HG03521 (cell line): ENCODE data around the gene MAP3K21.

Experiments
- ATAC-seq: cut with Tn5 transposase; IDR thresholded peaks from one replicate; pipeline ENCODE4 v1.9.1; 2021; ENCODE audit warnings: mild to moderate bottlenecking, moderate library complexity; ENCODE audit not compliant: unreplicated experiment

The MAP3K21 gene

GRCh38 chr1:233323718-233324117 is 3.8 kb upstream of the MAP3K21 start:
- ATAC-seq, result no peak

GRCh38 chr1:233326319-233326718 is 1.2 kb upstream of the MAP3K21 start:
- no peak for ATAC-seq

- ATAC-seq, result peak; percentile 92
These were observed 493 bp upstream of the MAP3K21 start for GRCh38 chr1:233326811-233327650.

- ATAC-seq, result peak; percentile 11
These were observed 808 bp downstream of the MAP3K21 start for GRCh38 chr1:233328142-233328921.

- no peak for ATAC-seq
These were observed 4.4 kb downstream of the MAP3K21 start for GRCh38 chr1:233331676-233332519.

GRCh38 chr1:233333086-233333485 is 5.6 kb downstream of the MAP3K21 start:
- no peak for ATAC-seq

- no peak for ATAC-seq
These were observed 6.6 kb downstream of the MAP3K21 start for GRCh38 chr1:233334092-233334491.

- no peak for ATAC-seq
These were observed 9.3 kb downstream of the MAP3K21 start for GRCh38 chr1:233336554-233337456.

GRCh38 chr1:233337505-233337904 is 10.0 kb downstream of the MAP3K21 start:
- ATAC-seq, result no peak

- ATAC-seq, result no peak
These were observed 10.6 kb downstream of the MAP3K21 start for GRCh38 chr1:233338102-233338501.

GRCh38 chr1:233340031-233340555 is 12.6 kb downstream of the MAP3K21 start:
- ATAC-seq, result no peak

GRCh38 chr1:233340966-233341516 is 13.5 kb downstream of the MAP3K21 start:
- no peak for ATAC-seq

GRCh38 chr1:233342086-233342485 is 14.6 kb downstream of the MAP3K21 start:
- no peak for ATAC-seq

- no peak for ATAC-seq
These were observed 15.7 kb downstream of the MAP3K21 start for GRCh38 chr1:233343262-233343661.

- no peak for ATAC-seq
These were observed 19.8 kb downstream of the MAP3K21 start for GRCh38 chr1:233347338-233347737.

- ATAC-seq, result no peak
These were observed 21.6 kb downstream of the MAP3K21 start for GRCh38 chr1:233349137-233349536.

- no peak for ATAC-seq
These were observed 27.5 kb downstream of the MAP3K21 start for GRCh38 chr1:233354983-233355382.

- ATAC-seq, result peak; percentile 61
These were observed 28.5 kb downstream of the MAP3K21 start for GRCh38 chr1:233355841-233356704.

- ATAC-seq, result no peak
These were observed 29.1 kb downstream of the MAP3K21 start for GRCh38 chr1:233356705-233356987.
